IMR-90 (cell line): ENCODE data around the gene PANK4. TPM values are rescaled to one million over a fixed set of nuclear protein-coding genes. Genes with fewer than 3 reads are reported as not detected.

Experiments
- ATAC-seq: fragments of 200-7000 bp; cut with Tn5 transposase; 2 replicates; pipeline ENCODE4 v1.9.1; 2020; ENCODE audit warnings: low read depth, mild to moderate bottlenecking, moderate library complexity
- BruUV-seq: library from RNA; stranded (reverse); fragments of 400-500 nt; replicated peaks from 2 replicates; lab custom pipeline; 2021; lab: Mats Ljungman, UMichigan
- CTCF ChIA-PET: fragments of 300-600 bp; formaldehyde crosslinking; extraction: SDS; loops from one replicate; lab custom pipeline; 2021; ENCODE audit warnings: antibody characterized with exemption; lab: Yijun Ruan, JAX
- POLR2A ChIA-PET: fragments of 300-600 bp; sonication (Branson Sonifier 250); formaldehyde crosslinking; loops from one replicate; lab custom pipeline; 2022; ENCODE audit warnings: antibody characterized with exemption; ENCODE audit not compliant: unreplicated experiment; lab: Charles Lee
- DNase-seq: peaks from one replicate; pipeline ENCODE4 v3.0.0; 2013
- H2AFZ ChIP-seq: replicated peaks from 2 replicates; pipeline ENCODE3; 2013; ENCODE audit warnings: low read length, mild to moderate bottlenecking; ENCODE audit not compliant: poor library complexity
- H2AK5ac ChIP-seq: 2 replicates; pipeline ENCODE4 v1.6.1; 2013; ENCODE audit warnings: low read depth, low read length, inconsistent platforms
- H2AK9ac ChIP-seq: replicated peaks from 2 replicates; pipeline ENCODE3; 2013; ENCODE audit warnings: mild to moderate bottlenecking, low read depth, low read length, moderate library complexity; ENCODE audit not compliant: poor library complexity
- H2BK120ac ChIP-seq: 2 replicates; pipeline ENCODE4 v1.6.1; 2013; ENCODE audit warnings: low read depth, low read length, inconsistent platforms
- H2BK15ac ChIP-seq: 3 replicates; pipeline ENCODE4 v1.6.1; 2013; ENCODE audit warnings: low read depth, low read length, inconsistent platforms
- H2BK20ac ChIP-seq: 2 replicates; pipeline ENCODE4 v1.6.1; 2013; ENCODE audit warnings: low read depth, mild to moderate bottlenecking, inconsistent platforms, low read length, moderate library complexity
- H2BK5ac ChIP-seq: 2 replicates; pipeline ENCODE4 v1.6.1; 2013; ENCODE audit warnings: mild to moderate bottlenecking, low read depth, low read length, inconsistent platforms; ENCODE audit not compliant: poor library complexity, severe bottlenecking
- H3K14ac ChIP-seq: replicated peaks from 2 replicates; pipeline ENCODE4 v1.6.1; 2013; ENCODE audit warnings: low read depth, low read length, inconsistent platforms
- H3K18ac ChIP-seq: 2 replicates; pipeline ENCODE4 v1.6.1; 2013; ENCODE audit warnings: low read depth, low read length, control low read depth
- H3K23ac ChIP-seq: 2 replicates; pipeline ENCODE4 v1.6.1; 2013; ENCODE audit warnings: low read depth, low read length, inconsistent platforms
- H3K27ac ChIP-seq: 2 replicates; pipeline ENCODE4 v1.5.1; 2013; ENCODE audit warnings: mild to moderate bottlenecking, control low read depth, low read length; ENCODE audit not compliant: insufficient read depth
- H3K27me3 ChIP-seq: 2 replicates; pipeline ENCODE4 v1.6.1; 2013; ENCODE audit warnings: low read length; ENCODE audit not compliant: control insufficient read depth, insufficient read depth
- H3K36me3 ChIP-seq: 2 replicates; pipeline ENCODE4 v1.6.1; 2013; ENCODE audit warnings: low read length, mixed read lengths; ENCODE audit not compliant: control insufficient read depth, insufficient read depth
- H3K4ac ChIP-seq: 2 replicates; pipeline ENCODE4 v1.6.1; 2013; ENCODE audit warnings: low read depth, low read length, inconsistent platforms
- H3K4me1 ChIP-seq: 2 replicates; pipeline ENCODE4 v1.6.1; 2013; ENCODE audit warnings: low read length, mixed read lengths; ENCODE audit not compliant: control insufficient read depth, insufficient read depth
- H3K4me2 ChIP-seq: 2 replicates; pipeline ENCODE4 v1.6.1; 2013; ENCODE audit warnings: low read depth, mild to moderate bottlenecking, control low read depth, low read length, moderate library complexity
- H3K4me3 ChIP-seq: 2 replicates; pipeline ENCODE4 v1.5.1; 2013; ENCODE audit warnings: low read depth, mild to moderate bottlenecking, control low read depth, low read length, moderate library complexity; ENCODE audit not compliant: insufficient read depth
- H3K56ac ChIP-seq: 2 replicates; pipeline ENCODE4 v1.6.1; 2013; ENCODE audit warnings: low read length, inconsistent platforms; ENCODE audit not compliant: insufficient read depth; ENCODE audit errors: extremely low read depth
- H3K79me1 ChIP-seq, 2 experiments: 2 replicates each; pipeline ENCODE4 v1.6.1; 2013; ENCODE audit warnings: low read length in 2 of 2, inconsistent platforms in 1 of 2, low read depth in 1 of 2
- H3K9ac ChIP-seq: 2 replicates; pipeline ENCODE4 v1.6.1; 2013; ENCODE audit warnings: low read depth, low read length, control low read depth
- H3K9me1 ChIP-seq: 2 replicates; pipeline ENCODE4 v1.6.1; 2013; ENCODE audit warnings: low read length, inconsistent platforms; ENCODE audit not compliant: insufficient read depth
- H3K9me3 ChIP-seq: 2 replicates; pipeline ENCODE4 v1.6.1; 2013; ENCODE audit warnings: low read length; ENCODE audit not compliant: control insufficient read depth, insufficient read depth
- H4K20me1 ChIP-seq: 2 replicates; pipeline ENCODE4 v1.6.1; 2013; ENCODE audit warnings: low read length, inconsistent platforms; ENCODE audit not compliant: insufficient read depth
- H4K5ac ChIP-seq: 2 replicates; pipeline ENCODE4 v1.6.1; 2013; ENCODE audit warnings: mild to moderate bottlenecking, low read depth, low read length, control low read depth
- H4K8ac ChIP-seq, 2 experiments: 2 replicates each; pipeline ENCODE4 v1.6.1; 2013; ENCODE audit warnings: low read depth in 2 of 2, low read length in 2 of 2, control low read depth in 1 of 2, inconsistent platforms in 1 of 2
- H4K91ac ChIP-seq: 2 replicates; pipeline ENCODE4 v1.6.1; 2013; ENCODE audit warnings: low read depth, low read length, inconsistent platforms; ENCODE audit not compliant: insufficient read depth
- BHLHE40 ChIP-seq: fragments of 150-350 bp; IDR thresholded peaks from 2 replicates; pipeline ENCODE4 v1.6.1; 2016; ENCODE audit warnings: mild to moderate bottlenecking, low read depth, low read length
- CEBPB ChIP-seq: IDR thresholded peaks from 2 replicates; pipeline ENCODE4 v1.6.1; 2012; ENCODE audit warnings: low read depth, low read length, improper control_type of control experiment
- CHD1 ChIP-seq: IDR thresholded peaks from 2 replicates; pipeline ENCODE4 v1.6.1; 2012; ENCODE audit warnings: low read depth, low read length, improper control_type of control experiment
- ELK1 ChIP-seq: fragments of 150-350 bp; IDR thresholded peaks from 2 replicates; pipeline ENCODE4 v1.6.1; 2016; ENCODE audit warnings: low read depth, mild to moderate bottlenecking, low read length, moderate library complexity, borderline replicate concordance
- MAZ ChIP-seq: IDR thresholded peaks from 2 replicates; pipeline ENCODE4 v1.6.1; 2012; ENCODE audit warnings: low read depth, mild to moderate bottlenecking, low read length, improper control_type of control experiment, moderate library complexity, borderline replicate concordance
- RAD21 ChIP-seq: IDR thresholded peaks from 2 replicates; pipeline ENCODE4 v1.6.1; 2012; ENCODE audit warnings: low read length, improper control_type of control experiment
- RCOR1 ChIP-seq: IDR thresholded peaks from 2 replicates; pipeline ENCODE4 v1.6.1; 2012; ENCODE audit warnings: mild to moderate bottlenecking, low read length, improper control_type of control experiment; ENCODE audit not compliant: insufficient replicate concordance
- RFX5 ChIP-seq: IDR thresholded peaks from 2 replicates; pipeline ENCODE4 v1.8.0; 2012; ENCODE audit warnings: low read depth, mild to moderate bottlenecking, low read length, moderate library complexity
- WGBS, 2 experiments: methylation state at CpG; one replicate each; pipeline versions ENCODE4 v1.1.5 to v1.1.7; 2013; ENCODE audit warnings: missing lambda C conversion rate in 2 of 2; ENCODE audit not compliant: insufficient read length in 1 of 2; ENCODE audit errors: extremely low coverage in 2 of 2; 5-methylcytosine and 5-hydroxymethylcytosine counted together
- dilution Hi-C: fragments of 300-500 bp; cut with HindIII; formaldehyde crosslinking; loops from one replicate; pipeline ENCODE4 v1.14.3; 2018; ENCODE audit warnings: low sequenced_read_pairs; ENCODE audit not compliant: unreplicated experiment
- in situ Hi-C: fragments of 300-500 bp; cut with MboI; formaldehyde crosslinking; loops from 3 replicates; pipeline ENCODE4 v1.14.3; 2019; ENCODE audit warnings: low sequenced_read_pairs, inconsistent platforms, mixed read lengths
- intact Hi-C: fragments of 100-400 bp; cut with micrococcal nuclease; formaldehyde crosslinking; loops from 2 replicates; pipeline ENCODE4 v1.10.0; 2022
- polyA plus RNA-seq, 3 experiments: library from polyadenylated mRNA; depleted of rRNA; stranded (reverse); fragments of >200 nt; gene quantifications; 2 replicates each; pipeline ENCODE4 v1.2.3, GENCODE V29; 2012; ENCODE audit warnings: low replicate concordance in 1 of 3
- total RNA-seq: library from RNA; depleted of rRNA; stranded (reverse); fragments of >200 nt; gene quantifications from 2 replicates; pipeline ENCODE4 v1.2.3, GENCODE V29; 2012

Gene PANK4
- total and polyA plus RNA-seq, 2 of the 4 experiments (the other 2 are of a cell fraction): 14.0 to 18.5 TPM

- no peak overlapping the region for H2BK120ac ChIP-seq
- no peaks in the 10 kb centered on the region for H3K79me1 ChIP-seq
- intact Hi-C loops (no loop called here), dilution Hi-C loops (no loop called here), in situ Hi-C loops (no loop called here)
- no peak overlapping the region for H2BK5ac ChIP-seq
- H3K4ac ChIP-seq: no peak overlapping the region
- H3K4me1 ChIP-seq: no peaks in the 10 kb centered on the region
- H4K8ac ChIP-seq: no peak overlapping the region
- no peak overlapping the region for H3K4me2 ChIP-seq
- DNase-seq (no peak), ATAC-seq (no peak)
- no peaks in the 10 kb centered on the region for H3K9me3 ChIP-seq
- H2AK9ac ChIP-seq: no peak overlapping the region
- WGBS, 2 experiments: 59% methylated on average over 20 of the region's 35 CpGs; no CpG with 5 or more reads in 1 of the 2 experiments
- H3K23ac ChIP-seq: no peak overlapping the region
- no TSS peak for BruUV-seq
- H3K36me3 ChIP-seq: no peaks in the 10 kb centered on the region
- H4K5ac ChIP-seq: no peak overlapping the region
- no peak overlapping the region for H2AK5ac ChIP-seq
- no peak overlapping the region for H2BK20ac ChIP-seq
- no peaks in the 10 kb centered on the region for H4K20me1 ChIP-seq
- H4K91ac ChIP-seq: no peak overlapping the region
- POLR2A ChIA-PET: no interaction called here
- CTCF ChIA-PET: no interaction called here
- H2AFZ ChIP-seq: no peak overlapping the region
- H3K27ac ChIP-seq: no peak overlapping the region
- TF ChIP-seq RFX5 (no peak), CHD1 (no peak), BHLHE40 (no peak), MAZ (no peak), ELK1 (no peak), RAD21 (no peak), RCOR1 (no peak), CEBPB (no peak)
- H3K9ac ChIP-seq: no peak overlapping the region
- H2BK15ac ChIP-seq: no peak overlapping the region
- H3K56ac ChIP-seq: no peak overlapping the region
- no peak overlapping the region for H3K14ac ChIP-seq
- peaks cover 18% of the 10 kb centered on the region for H3K27me3 ChIP-seq
- H3K4me3 ChIP-seq: no peak overlapping the region
- H3K18ac ChIP-seq: no peak overlapping the region
- no peaks in the 10 kb centered on the region for H3K9me1 ChIP-seq
Measured at GRCh38 chr1:2477791-2478499, 48.5 kb downstream of the PANK4 start.
